ENCODE measurements around the gene CD8B. TPM values are rescaled to one million over a fixed set of nuclear protein-coding genes. Genes with fewer than 3 reads are reported as not detected.

Gene CD8B
- total RNA-seq, 1 experiment from 2014 or later = not detected

DNA sequence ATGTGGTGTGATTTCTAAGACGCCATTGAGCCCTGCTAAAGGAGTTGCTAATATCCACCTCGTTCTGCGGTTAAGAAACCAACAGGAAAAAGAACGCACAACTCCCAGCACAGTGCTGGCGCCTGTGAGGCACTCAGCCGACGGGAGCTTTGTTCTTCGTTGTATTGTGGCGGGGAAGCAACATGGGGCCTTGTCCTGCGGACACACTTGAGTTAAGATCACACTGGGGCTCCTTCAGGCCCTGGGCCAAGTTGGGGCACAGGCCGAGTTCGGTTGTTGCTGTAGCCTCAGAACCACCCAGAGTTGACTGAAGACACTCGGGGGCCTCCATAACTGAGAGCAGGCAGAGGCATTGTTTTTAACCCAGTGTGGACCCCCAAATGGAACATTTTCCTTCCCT lies 40.4 kb downstream of the CD8B start:
- intact Hi-C loops (cut with micrococcal nuclease) = no loop called here
- no peaks in the 10 kb centered on the region for H3F3A ChIP-seq (ENCODE audit: low read length, unreplicated experiment)
- H3K9ac ChIP-seq (ENCODE audit: low read length) = no peak overlapping the region
- POLR2A ChIA-PET (ENCODE audit: unreplicated experiment) = no interaction called here
- CTCF ChIA-PET = no interaction called here
- BruUV-seq (replicated peaks) = no TSS peak
- no peaks in the 10 kb centered on the region for H3K9me2 ChIP-seq (replicated peaks; ENCODE audit: low read length)
- no peaks in the 10 kb centered on the region; the same call in 1 of the 2 replicates for H3K27me3 ChIP-seq (ENCODE audit: low read length)
- no peak overlapping the region for H3K27ac ChIP-seq (ENCODE audit: low read length)
- H4K20me1 ChIP-seq (ENCODE audit: low read length) = no peaks in the 10 kb centered on the region
- H3K4me2 ChIP-seq (ENCODE audit: low read length) = no peak overlapping the region
- H3K4me1 ChIP-seq (ENCODE audit: insufficient read depth, low read length) = no peaks in the 10 kb centered on the region
- H3K9me3 ChIP-seq (ENCODE audit: low read length) = no peaks in the 10 kb centered on the region
- no peak for DNase-seq
- ATAC-seq = no peak
- TF ChIP-seq EZH2 (IDR thresholded peaks at IDR 0.05; ENCODE audit: low read length, unreplicated experiment) (no peak), EZH2phosphoT487 (IDR thresholded peaks at IDR 0.05; ENCODE audit: borderline replicate concordance, low read length) (no peak)
- TF ChIP-seq, protein P1, sequence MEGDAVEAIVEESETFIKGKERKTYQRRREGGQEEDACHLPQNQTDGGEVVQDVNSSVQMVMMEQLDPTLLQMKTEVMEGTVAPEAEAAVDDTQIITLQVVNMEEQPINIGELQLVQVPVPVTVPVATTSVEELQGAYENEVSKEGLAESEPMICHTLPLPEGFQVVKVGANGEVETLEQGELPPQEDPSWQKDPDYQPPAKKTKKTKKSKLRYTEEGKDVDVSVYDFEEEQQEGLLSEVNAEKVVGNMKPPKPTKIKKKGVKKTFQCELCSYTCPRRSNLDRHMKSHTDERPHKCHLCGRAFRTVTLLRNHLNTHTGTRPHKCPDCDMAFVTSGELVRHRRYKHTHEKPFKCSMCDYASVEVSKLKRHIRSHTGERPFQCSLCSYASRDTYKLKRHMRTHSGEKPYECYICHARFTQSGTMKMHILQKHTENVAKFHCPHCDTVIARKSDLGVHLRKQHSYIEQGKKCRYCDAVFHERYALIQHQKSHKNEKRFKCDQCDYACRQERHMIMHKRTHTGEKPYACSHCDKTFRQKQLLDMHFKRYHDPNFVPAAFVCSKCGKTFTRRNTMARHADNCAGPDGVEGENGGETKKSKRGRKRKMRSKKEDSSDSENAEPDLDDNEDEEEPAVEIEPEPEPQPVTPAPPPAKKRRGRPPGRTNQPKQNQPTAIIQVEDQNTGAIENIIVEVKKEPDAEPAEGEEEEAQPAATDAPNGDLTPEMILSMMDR (conservative IDR thresholded peaks at IDR 0.05; ENCODE audit: low read depth, low read length) = no peak
- no peaks in the 10 kb centered on the region for H3K36me3 ChIP-seq (ENCODE audit: low read depth, low read length)
- H3K4me3 ChIP-seq (ENCODE audit: low read length) = no peak overlapping the region
- no peak overlapping the region for H2AFZ ChIP-seq (ENCODE audit: low read length)
- H3K79me2 ChIP-seq (ENCODE audit: low read length) = no peaks in the 10 kb centered on the region

DNA sequence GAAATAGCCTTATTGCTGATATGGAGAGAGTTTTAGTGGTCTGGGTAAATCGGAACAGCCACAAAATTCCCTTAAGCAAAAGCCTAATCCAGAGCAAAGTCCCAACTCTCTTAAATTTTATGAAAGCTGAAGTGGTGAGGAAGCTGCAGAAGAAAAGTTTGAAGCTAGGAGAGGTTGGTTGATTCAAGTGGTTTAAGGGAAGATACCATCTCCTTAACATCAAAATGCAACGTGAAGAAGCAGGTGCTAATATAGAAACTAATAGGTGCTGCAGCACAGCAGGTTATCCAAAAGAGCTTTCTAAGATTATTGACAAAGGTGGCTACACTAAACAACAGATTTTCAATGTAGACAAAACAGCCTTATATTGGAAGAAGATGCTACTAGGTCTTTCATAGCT lies 42.7 kb downstream of the CD8B start:
- CTCF ChIA-PET = no interaction called here
- no TSS peak for BruUV-seq (replicated peaks)
- TF ChIP-seq, protein P1 (conservative IDR thresholded peaks at IDR 0.05; ENCODE audit: low read depth, low read length) = no peak
- TF ChIP-seq EZH2phosphoT487 (IDR thresholded peaks at IDR 0.05; ENCODE audit: borderline replicate concordance, low read length) = no peak
- TF ChIP-seq EZH2 (IDR thresholded peaks at IDR 0.05; ENCODE audit: low read length, unreplicated experiment) = no peak

DNA sequence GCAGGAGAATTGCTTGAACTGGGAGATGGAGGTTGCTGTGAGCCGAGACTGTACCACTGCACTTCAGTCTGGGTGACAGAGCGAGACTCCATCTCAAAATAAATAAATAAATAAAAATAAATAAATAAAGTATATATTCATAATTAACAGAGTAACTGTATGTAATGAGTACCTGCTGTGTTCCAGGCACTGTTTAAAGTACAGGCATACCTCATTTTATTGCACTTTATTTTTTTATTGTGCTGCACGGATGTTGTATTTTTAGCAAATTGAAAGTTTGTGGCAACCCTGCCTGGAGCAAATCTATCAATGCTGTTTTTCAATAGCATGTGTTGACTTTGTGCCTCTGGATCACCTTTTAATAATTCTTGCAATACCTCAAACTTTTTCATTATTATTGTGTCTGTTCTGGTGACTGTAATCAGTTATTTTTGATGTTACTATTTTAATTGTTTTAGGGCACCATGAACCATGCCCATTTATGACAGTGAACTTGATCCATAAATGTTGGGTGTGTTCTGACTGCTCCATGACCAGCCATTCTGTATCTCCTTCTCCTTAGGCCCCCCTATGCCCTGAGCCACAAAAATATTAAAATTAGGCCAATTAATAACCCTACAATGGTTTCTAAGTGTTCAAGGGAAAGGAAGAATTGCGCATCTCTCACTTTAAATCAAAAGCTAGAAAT lies 43.4 kb downstream of the CD8B start:
- BruUV-seq (replicated peaks) = no TSS peak
- ATAC-seq (no peak), DNase-seq (no peak)
- intact Hi-C loops (cut with micrococcal nuclease) = no loop called here
- H3K4me3 ChIP-seq (ENCODE audit: low read length) = no peak overlapping the region
- H3K79me2 ChIP-seq (ENCODE audit: low read length) = no peaks in the 10 kb centered on the region
- ChIA-PET POLR2A (ENCODE audit: unreplicated experiment) (no interaction called here), CTCF (no interaction called here)
- no peak for TF ChIP-seq EZH2 (IDR thresholded peaks at IDR 0.05; ENCODE audit: low read length, unreplicated experiment)
- TF ChIP-seq, protein P1 (conservative IDR thresholded peaks at IDR 0.05; ENCODE audit: low read depth, low read length) = no peak
- TF ChIP-seq EZH2phosphoT487 (IDR thresholded peaks at IDR 0.05; ENCODE audit: borderline replicate concordance, low read length) = no peak
- H3K9me2 ChIP-seq (replicated peaks; ENCODE audit: low read length) = no peaks in the 10 kb centered on the region
- H3K27me3 ChIP-seq (ENCODE audit: low read length) = no peaks in the 10 kb centered on the region
- no peaks in the 10 kb centered on the region for H3K36me3 ChIP-seq (ENCODE audit: low read depth, low read length)
- no peaks in the 10 kb centered on the region for H3K4me1 ChIP-seq (ENCODE audit: insufficient read depth, low read length)
- no peak overlapping the region for H3K9ac ChIP-seq (ENCODE audit: low read length)
- H3K4me2 ChIP-seq (ENCODE audit: low read length) = no peak overlapping the region
- no peaks in the 10 kb centered on the region for H3F3A ChIP-seq (ENCODE audit: low read length, unreplicated experiment)
- no peaks in the 10 kb centered on the region for H4K20me1 ChIP-seq (ENCODE audit: low read length)
- no peaks in the 10 kb centered on the region for H3K9me3 ChIP-seq (ENCODE audit: low read length)
- no peak overlapping the region for H2AFZ ChIP-seq (ENCODE audit: low read length)
- H3K27ac ChIP-seq (ENCODE audit: low read length) = no peak overlapping the region

More for the DNA sequence above, 42.7 kb downstream of the CD8B start:
- DNase-seq (no peak), ATAC-seq (no peak)
- Histone ChIP-seq H3F3A (ENCODE audit: low read length, unreplicated experiment) (no peaks in the 10 kb centered on the region), H3K27me3 (ENCODE audit: low read length) (no peaks in the 10 kb centered on the region), H3K4me1 (ENCODE audit: insufficient read depth, low read length) (no peaks in the 10 kb centered on the region), H3K9me3 (ENCODE audit: low read length) (no peaks in the 10 kb centered on the region), H4K20me1 (ENCODE audit: low read length) (no peaks in the 10 kb centered on the region), H3K27ac (ENCODE audit: low read length) (no peak overlapping the region), H3K4me3 (ENCODE audit: low read length) (no peak overlapping the region), H3K36me3 (ENCODE audit: low read depth, low read length) (no peaks in the 10 kb centered on the region), H2AFZ (ENCODE audit: low read length) (no peak overlapping the region), H3K79me2 (ENCODE audit: low read length) (no peaks in the 10 kb centered on the region), H3K9ac (ENCODE audit: low read length) (no peak overlapping the region), H3K4me2 (ENCODE audit: low read length) (no peak overlapping the region), H3K9me2 (replicated peaks; ENCODE audit: low read length) (no peaks in the 10 kb centered on the region)
- POLR2A ChIA-PET (ENCODE audit: unreplicated experiment) = no interaction called here
- intact Hi-C loops (cut with micrococcal nuclease) = no loop called here
